ENCODE data around the gene STK4.

STK4 gene

GRCh38 chr20:45113865-45114264 lies 147.6 kb downstream of the STK4 start:
- TF ChIP-seq, protein P1, sequence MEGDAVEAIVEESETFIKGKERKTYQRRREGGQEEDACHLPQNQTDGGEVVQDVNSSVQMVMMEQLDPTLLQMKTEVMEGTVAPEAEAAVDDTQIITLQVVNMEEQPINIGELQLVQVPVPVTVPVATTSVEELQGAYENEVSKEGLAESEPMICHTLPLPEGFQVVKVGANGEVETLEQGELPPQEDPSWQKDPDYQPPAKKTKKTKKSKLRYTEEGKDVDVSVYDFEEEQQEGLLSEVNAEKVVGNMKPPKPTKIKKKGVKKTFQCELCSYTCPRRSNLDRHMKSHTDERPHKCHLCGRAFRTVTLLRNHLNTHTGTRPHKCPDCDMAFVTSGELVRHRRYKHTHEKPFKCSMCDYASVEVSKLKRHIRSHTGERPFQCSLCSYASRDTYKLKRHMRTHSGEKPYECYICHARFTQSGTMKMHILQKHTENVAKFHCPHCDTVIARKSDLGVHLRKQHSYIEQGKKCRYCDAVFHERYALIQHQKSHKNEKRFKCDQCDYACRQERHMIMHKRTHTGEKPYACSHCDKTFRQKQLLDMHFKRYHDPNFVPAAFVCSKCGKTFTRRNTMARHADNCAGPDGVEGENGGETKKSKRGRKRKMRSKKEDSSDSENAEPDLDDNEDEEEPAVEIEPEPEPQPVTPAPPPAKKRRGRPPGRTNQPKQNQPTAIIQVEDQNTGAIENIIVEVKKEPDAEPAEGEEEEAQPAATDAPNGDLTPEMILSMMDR (IDR thresholded peaks at IDR 0.05) = no peak
- Mint-ChIP-seq H3K36me3 (ENCODE audit: low read depth) (no peaks in the 10 kb centered on the region), H3K27ac (no peak overlapping the region), H3K4me1 (no peaks in the 10 kb centered on the region), H3K9me3 (no peaks in the 10 kb centered on the region), H3K27me3 (ENCODE audit: low read depth, poor library complexity) (peaks cover 48% of the 10 kb centered on the region), H3K4me3 (no peak overlapping the region)
- no peak for DNase-seq

GRCh38 chr20:45114465-45115385 lies 148.4 kb downstream of the STK4 start, which contains the start of gene WFDC5:
Gene WFDC5, minus strand, starts transcription at chr20:45115174. Its CDS starts 91 bp downstream, at chr20:45115083.
- Mint-ChIP-seq H3K27me3 (ENCODE audit: low read depth, poor library complexity) (peaks cover 50% of the 10 kb centered on the region), H3K27ac (peak within 1 kb of the TSS; percentile 22), H3K4me3 (no peak within 1 kb of the TSS), H3K9me3 (no peaks in the 10 kb centered on the region), H3K4me1 (no peaks in the 10 kb centered on the region), H3K36me3 (ENCODE audit: low read depth) (no peaks in the 10 kb centered on the region)
- DNase-seq = no peak
- TF ChIP-seq, protein P1 (IDR thresholded peaks at IDR 0.05) = no peak

DNA sequence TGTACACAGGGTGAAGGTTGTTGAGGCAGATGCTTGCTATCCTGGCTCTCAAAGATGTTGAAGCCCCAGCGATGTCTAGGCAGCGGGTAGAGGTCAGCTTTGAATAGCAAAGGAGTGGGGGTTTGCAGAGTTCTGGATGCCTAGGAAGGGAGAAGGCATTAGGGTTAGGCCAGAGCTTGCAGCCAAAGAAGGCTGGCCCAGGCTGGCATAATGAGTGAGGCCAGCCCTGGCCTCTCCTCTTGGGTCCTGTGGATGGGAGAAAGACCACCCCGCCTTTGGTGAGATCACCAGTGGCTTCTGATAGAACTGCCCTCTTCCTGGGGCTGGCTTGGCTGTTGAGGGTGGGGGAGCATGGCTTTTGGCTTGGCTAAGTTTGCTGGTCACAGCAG lies 149.1 kb downstream of the STK4 start:
- Mint-ChIP-seq H3K27me3 (ENCODE audit: low read depth, poor library complexity) (peaks cover 52% of the 10 kb centered on the region), H3K4me1 (no peaks in the 10 kb centered on the region), H3K9me3 (peaks cover 4% of the 10 kb centered on the region), H3K27ac (peak overlapping the region; percentile 22), H3K36me3 (ENCODE audit: low read depth) (no peaks in the 10 kb centered on the region), H3K4me3 (no peak overlapping the region)
- no peak for DNase-seq
- TF ChIP-seq, protein P1 (IDR thresholded peaks at IDR 0.05) = no peak

- no peak for DNase-seq
These were observed 149.5 kb downstream of the STK4 start for GRCh38 chr20:45115829-45116228.

GRCh38 chr20:45117581-45117980 lies 151.3 kb downstream of the STK4 start:
- H3K9me3 Mint-ChIP-seq = peaks cover 12% of the 10 kb centered on the region
- no peak overlapping the region for H3K4me3 Mint-ChIP-seq
- TF ChIP-seq, protein P1 (IDR thresholded peaks at IDR 0.05) = no peak
- no peak overlapping the region for H3K27ac Mint-ChIP-seq
- DNase-seq = no peak
- no peaks in the 10 kb centered on the region for H3K36me3 Mint-ChIP-seq (ENCODE audit: low read depth)
- H3K4me1 Mint-ChIP-seq = no peaks in the 10 kb centered on the region
- peaks cover 55% of the 10 kb centered on the region for H3K27me3 Mint-ChIP-seq (ENCODE audit: low read depth, poor library complexity)

More at GRCh38 chr20:45115829-45116228, 149.5 kb downstream of the STK4 start:
- no peak overlapping the region for H3K27ac Mint-ChIP-seq
- TF ChIP-seq, protein P1 (IDR thresholded peaks at IDR 0.05) = no peak
- no peaks in the 10 kb centered on the region for H3K36me3 Mint-ChIP-seq (ENCODE audit: low read depth)
- peaks cover 56% of the 10 kb centered on the region for H3K27me3 Mint-ChIP-seq (ENCODE audit: low read depth, poor library complexity)
- H3K4me3 Mint-ChIP-seq = no peak overlapping the region
- H3K9me3 Mint-ChIP-seq = peaks cover 7% of the 10 kb centered on the region
- no peaks in the 10 kb centered on the region for H3K4me1 Mint-ChIP-seq
